Nephron progenitor cell (in vitro differentiated cells): ENCODE data around the gene MAP3K15.
A peak's percentile ranks its signal among the peaks of the same experiment; 100 is the strongest.
"Not testable (repeated sequence)": the region's sequence is repeated elsewhere in the genome, so short reads cannot be mapped to it uniquely, and the experiment has no call there.

Experiments
- DNase-seq: peaks from one replicate; pipeline ENCODE4 v3.0.0; 2021
- H3K27ac Mint-ChIP-seq: 2 replicates; pipeline ENCODE4 v1.8.0; 2021; ENCODE audit warnings: mild to moderate bottlenecking, moderate library complexity, mixed read lengths
- H3K27me3 Mint-ChIP-seq: 2 replicates; pipeline ENCODE4 v1.8.0; 2021; ENCODE audit warnings: mild to moderate bottlenecking, low read depth, mixed read lengths; ENCODE audit not compliant: poor library complexity
- H3K36me3 Mint-ChIP-seq: 2 replicates; pipeline ENCODE4 v1.8.0; 2021; ENCODE audit warnings: low read depth, mixed read lengths
- H3K4me1 Mint-ChIP-seq: 2 replicates; pipeline ENCODE4 v1.8.0; 2021; ENCODE audit warnings: mixed read lengths
- H3K4me3 Mint-ChIP-seq: 2 replicates; pipeline ENCODE4 v1.8.0; 2021; ENCODE audit warnings: mild to moderate bottlenecking, moderate library complexity, mixed read lengths
- H3K9me3 Mint-ChIP-seq: 2 replicates; pipeline ENCODE4 v1.8.0; 2021; ENCODE audit warnings: mild to moderate bottlenecking, moderate library complexity, mixed read lengths
- CTCF ChIP-seq: fragments of 200-600 bp; sonication (generic); IDR thresholded peaks from 2 replicates; pipeline ENCODE4 v1.5.0; 2021; ENCODE audit warnings: antibody characterized with exemption

MAP3K15 gene

GRCh38 chrX:19532709-19533108 is 17.4 kb upstream of the MAP3K15 start:
- Mint-ChIP-seq H3K27me3 (peaks cover 2% of the 10 kb centered on the region), H3K9me3 (peaks cover 53% of the 10 kb centered on the region), H3K36me3 (no peaks in the 10 kb centered on the region), H3K27ac (no peak overlapping the region), H3K4me1 (no peaks in the 10 kb centered on the region), H3K4me3 (no peak overlapping the region)
- DNase-seq = no peak
- TF ChIP-seq CTCF = no peak

DNA sequence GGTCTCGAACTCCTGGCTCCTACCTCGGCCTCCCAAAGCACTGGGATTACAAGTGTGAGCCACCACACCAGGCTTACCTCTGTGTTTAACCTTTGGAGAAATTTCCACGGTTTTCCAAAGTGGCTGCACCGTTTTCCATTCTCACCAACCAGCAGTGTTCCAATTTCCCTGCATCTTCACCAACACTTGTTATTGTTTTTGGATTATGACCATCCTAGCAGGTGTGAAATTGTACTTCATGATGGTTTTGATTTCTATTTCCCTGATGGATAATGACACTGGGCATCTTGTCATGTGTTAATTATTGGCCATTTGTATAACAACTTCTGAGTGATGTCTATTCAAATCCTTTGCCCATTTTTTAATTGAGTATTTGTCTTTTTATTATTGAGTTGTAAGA is 2.7 kb upstream of the MAP3K15 start:
- H3K4me1 Mint-ChIP-seq = no peaks in the 10 kb centered on the region
- H3K27me3 Mint-ChIP-seq = peaks cover 51% of the 10 kb centered on the region
- H3K27ac Mint-ChIP-seq = no peak overlapping the region
- peaks cover 60% of the 10 kb centered on the region for H3K9me3 Mint-ChIP-seq
- no peak overlapping the region for H3K4me3 Mint-ChIP-seq
- no peaks in the 10 kb centered on the region for H3K36me3 Mint-ChIP-seq
- DNase-seq = no peak
- TF ChIP-seq CTCF = no peak

DNA sequence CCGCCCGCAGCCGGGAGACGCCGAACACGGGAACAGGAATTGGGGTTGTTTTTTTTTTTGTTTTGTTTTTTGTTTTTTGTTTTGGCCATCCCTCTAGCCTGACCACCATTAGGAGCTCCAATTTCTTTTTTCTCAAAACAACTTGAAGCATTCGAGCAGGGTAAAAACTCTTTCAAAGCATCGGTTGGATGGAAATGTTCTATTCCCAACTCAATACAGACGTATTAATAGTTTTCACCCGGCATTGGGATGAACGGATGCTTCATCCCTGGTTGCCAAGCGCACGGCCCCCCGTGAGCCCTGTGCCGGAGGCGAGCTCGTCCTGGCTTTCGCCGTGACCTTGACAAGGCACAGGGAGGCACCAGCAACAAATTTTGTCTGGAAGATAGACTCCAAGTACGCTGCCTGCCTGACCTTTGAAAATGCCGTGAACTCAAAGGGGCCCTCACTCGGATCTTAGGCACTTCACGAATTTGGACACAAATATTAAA is 352 bp upstream of the MAP3K15 start:
- Mint-ChIP-seq H3K36me3 (no peaks in the 10 kb centered on the region), H3K4me3 (peak overlapping the region; percentile 47), H3K9me3 (peaks cover 62% of the 10 kb centered on the region), H3K27me3 (peaks cover 54% of the 10 kb centered on the region), H3K27ac (no peak overlapping the region), H3K4me1 (no peaks in the 10 kb centered on the region)
- DNase-seq = no peak
- TF ChIP-seq CTCF = no peak

- DNase-seq = peak; percentile 7
- peak overlapping the region; percentile 60 for H3K4me3 Mint-ChIP-seq
- H3K36me3 Mint-ChIP-seq = no peaks in the 10 kb centered on the region
Measured at GRCh38 chrX:19513383-19513782, 1.9 kb downstream of the MAP3K15 start.

GRCh38 chrX:19512961-19513360 is 2.3 kb downstream of the MAP3K15 start:
- Mint-ChIP-seq H3K36me3 (no peaks in the 10 kb centered on the region), H3K27ac (no peak overlapping the region), H3K27me3 (peaks cover 40% of the 10 kb centered on the region), H3K4me3 (no peak overlapping the region), H3K9me3 (peaks cover 59% of the 10 kb centered on the region), H3K4me1 (no peaks in the 10 kb centered on the region)
- no peak for DNase-seq
- no peak for TF ChIP-seq CTCF

More at GRCh38 chrX:19513383-19513782, 1.9 kb downstream of the MAP3K15 start:
- Mint-ChIP-seq H3K9me3 (peaks cover 63% of the 10 kb centered on the region), H3K4me1 (no peaks in the 10 kb centered on the region), H3K27me3 (peaks cover 42% of the 10 kb centered on the region), H3K27ac (no peak overlapping the region)
- TF ChIP-seq CTCF = no peak

- Mint-ChIP-seq H3K9me3 (peaks cover 53% of the 10 kb centered on the region), H3K4me1 (no peaks in the 10 kb centered on the region), H3K4me3 (no peak overlapping the region), H3K27ac (no peak overlapping the region), H3K36me3 (no peaks in the 10 kb centered on the region), H3K27me3 (peaks cover 34% of the 10 kb centered on the region)
- no peak for TF ChIP-seq CTCF
- DNase-seq = no peak
Measured at GRCh38 chrX:19512359-19512758, 2.9 kb downstream of the MAP3K15 start.

- DNase-seq, H3K4me1 Mint-ChIP-seq, H3K27ac Mint-ChIP-seq, H3K36me3 Mint-ChIP-seq, H3K4me3 Mint-ChIP-seq: not testable (repeated sequence)
- peaks cover 29% of the 10 kb centered on the region for H3K27me3 Mint-ChIP-seq
- peaks cover 51% of the 10 kb centered on the region for H3K9me3 Mint-ChIP-seq
Measured at GRCh38 chrX:19511796-19512195, 3.5 kb downstream of the MAP3K15 start.
